ENCODE data around the gene AP2S1.

- TF ChIP-seq CTCF (IDR thresholded peaks at IDR 0.05; ENCODE audit: low read depth, low read length) (no peak), MYC (IDR thresholded peaks at IDR 0.05; ENCODE audit: low read depth, low read length) (no peak)
Observed at GRCh38 chr19:46861691-46862502, 11.3 kb upstream of the AP2S1 start.

Data from NB4 (cell line).